HG03457 (cell line): ENCODE measurements around the gene ALPG.
"Not testable (repeated sequence)": the region's sequence is repeated elsewhere in the genome, so short reads cannot be mapped to it uniquely, and the experiment has no call there.

Source experiments
- ATAC-seq: cut with Tn5 transposase; IDR thresholded peaks from one replicate; pipeline ENCODE4 v1.9.1; 2021; ENCODE audit warnings: moderate number of reproducible peaks; ENCODE audit not compliant: unreplicated experiment

ALPG gene

GRCh38 chr2:232376713-232377112 is 29.9 kb upstream of the ALPG start:
- no peak for ATAC-seq

- no peak for ATAC-seq
Observed at GRCh38 chr2:232377319-232377718, 29.3 kb upstream of the ALPG start.

- no peak for ATAC-seq
Observed at GRCh38 chr2:232377841-232378734, 28.6 kb upstream of the ALPG start.

GRCh38 chr2:232378735-232379151 is 27.9 kb upstream of the ALPG start, which contains the start of gene ALPP:
ALPP (plus strand) TSS chr2:232378751; CDS start chr2:232378803, 52 bp downstream.
- not testable (repeated sequence) for ATAC-seq

GRCh38 chr2:232379610-232380590 is 26.7 kb upstream of the ALPG start:
- ATAC-seq: not testable (repeated sequence)

GRCh38 chr2:232381204-232382031 is 25.2 kb upstream of the ALPG start:
- ATAC-seq: not testable (repeated sequence)

- ATAC-seq: no peak
Observed at GRCh38 chr2:232382331-232383225, 24.1 kb upstream of the ALPG start.

GRCh38 chr2:232384466-232384865 is 22.2 kb upstream of the ALPG start:
- ATAC-seq: no peak

GRCh38 chr2:232385058-232385457 is 21.6 kb upstream of the ALPG start:
- not testable (repeated sequence) for ATAC-seq

GRCh38 chr2:232385660-232386489 is 20.8 kb upstream of the ALPG start:
- ATAC-seq: no peak

- ATAC-seq: no peak
Observed at GRCh38 chr2:232386490-232386739, 20.2 kb upstream of the ALPG start.

- no peak for ATAC-seq
Observed at GRCh38 chr2:232386740-232387450, 19.7 kb upstream of the ALPG start.

GRCh38 chr2:232387451-232388171 is 19.0 kb upstream of the ALPG start:
- no peak for ATAC-seq

GRCh38 chr2:232388324-232388891 is 18.2 kb upstream of the ALPG start:
- no peak for ATAC-seq

GRCh38 chr2:232389327-232389726 is 17.3 kb upstream of the ALPG start:
- no peak for ATAC-seq

- no peak for ATAC-seq
Observed at GRCh38 chr2:232390661-232391060, 16.0 kb upstream of the ALPG start.

- no peak for ATAC-seq
Observed at GRCh38 chr2:232393556-232393955, 13.1 kb upstream of the ALPG start.
